Sigmoid colon (tissue), 7 donors: Measurements from ENCODE around the gene NEB. TPM values are rescaled to one million over a fixed set of nuclear protein-coding genes. Genes with fewer than 3 reads are reported as not detected.
A peak's percentile ranks its signal among the peaks of the same experiment; 100 is the strongest.

Experiments
- DNase-seq: peaks from one replicate; pipeline ENCODE4 v3.0.0-alpha.2; 2019
- H3K27ac ChIP-seq, 4 donors: fragments of 200-600 bp; sonication (generic); one replicate each; pipeline ENCODE4 v1.5.1; 2016 to 2019; ENCODE audit warnings: mild to moderate bottlenecking in 1 of 4
- H3K27me3 ChIP-seq, 3 donors: fragments of 200-600 bp; sonication (generic); one replicate each; pipeline ENCODE4 v1.5.1; 2019; ENCODE audit warnings: mild to moderate bottlenecking in 1 of 3
- H3K36me3 ChIP-seq, 4 donors: fragments of 200-600 bp; sonication (generic); one replicate each; pipeline ENCODE4 v1.5.1; 2016 to 2019
- H3K4me1 ChIP-seq, 4 donors: fragments of 200-600 bp; sonication (generic); one replicate each; pipeline ENCODE4 v1.5.1; 2017 to 2019
- H3K4me3 ChIP-seq, 4 donors: fragments of 200-600 bp; sonication (generic); one replicate each; pipeline ENCODE4 v1.5.1; 2017 to 2019; ENCODE audit warnings: mild to moderate bottlenecking in 2 of 4, moderate library complexity in 1 of 4
- H3K9me3 ChIP-seq, 4 donors: fragments of 200-600 bp in 3 of 4; sonication (generic) in 3 of 4; one replicate each; pipeline versions ENCODE4 v1.5.1 to v1.6.1; 2013 to 2019
- EP300 ChIP-seq, 4 donors: sonication (generic); formaldehyde crosslinking; IDR thresholded peaks; one replicate each; pipeline ENCODE4 v1.6.1; 2017; ENCODE audit warnings: antibody characterized with exemption in 4 of 4
- POLR2A ChIP-seq, 2 donors: fragments of 450-650 bp; IDR thresholded peaks; one replicate each; pipeline ENCODE4 v1.6.1; 2016; ENCODE audit warnings: antibody characterized with exemption in 2 of 2, mild to moderate bottlenecking in 2 of 2, moderate library complexity in 2 of 2
- POLR2AphosphoS5 ChIP-seq, 4 donors: sonication (generic); formaldehyde crosslinking; IDR thresholded peaks; one replicate each; pipeline ENCODE4 v1.6.1; 2017; ENCODE audit warnings: antibody characterized with exemption in 4 of 4
- WGBS, 2 donors: extraction: QIAGEN DNeasy Blood & Tissue Kit; methylation state at CpG; one replicate each; pipeline ENCODE4 v1.1.7; 2013; 5-methylcytosine and 5-hydroxymethylcytosine counted together
- intact Hi-C: fragments of 100-400 bp; cut with DNase I; formaldehyde crosslinking; loops from one replicate; pipeline ENCODE4 v1.15.1; 2023
- polyA plus RNA-seq, 3 donors: library from polyadenylated mRNA; stranded (reverse); fragments of 200-250 nt; gene quantifications; one replicate each; pipeline ENCODE4 v1.2.3, GENCODE V29; 2013
- total RNA-seq, 4 donors: library from RNA; depleted of rRNA; stranded (reverse); fragments of >200 nt; gene quantifications; one replicate each; pipeline ENCODE4 v1.1.0, GENCODE V29; 2016
- TF ChIP-seq, protein P1 (sequence below), 4 experiments: fragments of 450-650 bp in 3 of 4; fragments of 200-600 bp in 1 of 4; IDR thresholded peaks; one replicate each; pipeline ENCODE4 v1.5.1; 2016 to 2019; ENCODE audit warnings: antibody characterized with exemption in 4 of 4, mild to moderate bottlenecking in 3 of 4, moderate library complexity in 2 of 4
- donor health status: healthy with polysubstance abuse.
- donor health status: Bipolar disorder and iron deficiency.
- donor health status: healthy.

The NEB gene
- total and polyA plus RNA-seq, 7 donors = under 0.01 to 1.4 (median 0.60) TPM; not detected in 1

DNA sequence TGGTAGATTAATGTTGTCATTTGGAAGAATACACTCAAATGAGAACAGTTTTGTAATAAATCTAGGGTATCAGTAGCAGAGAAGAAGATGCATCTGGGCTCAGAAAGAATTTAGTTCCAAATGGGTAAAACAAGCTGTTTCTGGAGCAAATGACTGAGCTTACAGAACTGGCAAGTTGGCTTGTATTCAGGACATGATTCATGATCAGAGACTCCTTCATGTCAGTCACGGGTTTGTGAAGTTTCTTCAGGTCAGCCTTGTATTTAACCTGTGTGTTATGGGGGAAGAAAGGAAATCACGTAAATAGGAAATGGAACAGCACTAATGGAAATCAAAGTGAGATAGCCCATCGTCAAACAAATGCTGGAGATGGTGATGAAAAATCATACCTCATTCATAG, 215.5 kb downstream of the NEB start:
- WGBS, 2 donors = 94% methylated on average over 3 of the region's 3 CpGs
- Histone ChIP-seq H3K36me3 (no peaks in the 10 kb centered on the region), H3K27me3 (no peaks in the 10 kb centered on the region), H3K27ac (no peak overlapping the region), H3K4me1 (no peaks in the 10 kb centered on the region), H3K9me3 (no peaks in the 10 kb centered on the region), H3K4me3 (no peak overlapping the region)
- intact Hi-C loops = no loop called here
- no peak for DNase-seq
- TF ChIP-seq POLR2AphosphoS5 (IDR thresholded peaks at IDR 0.05) (no peak), POLR2A (IDR thresholded peaks at IDR 0.05) (no peak), EP300 (IDR thresholded peaks at IDR 0.05) (no peak)
- TF ChIP-seq, protein P1, sequence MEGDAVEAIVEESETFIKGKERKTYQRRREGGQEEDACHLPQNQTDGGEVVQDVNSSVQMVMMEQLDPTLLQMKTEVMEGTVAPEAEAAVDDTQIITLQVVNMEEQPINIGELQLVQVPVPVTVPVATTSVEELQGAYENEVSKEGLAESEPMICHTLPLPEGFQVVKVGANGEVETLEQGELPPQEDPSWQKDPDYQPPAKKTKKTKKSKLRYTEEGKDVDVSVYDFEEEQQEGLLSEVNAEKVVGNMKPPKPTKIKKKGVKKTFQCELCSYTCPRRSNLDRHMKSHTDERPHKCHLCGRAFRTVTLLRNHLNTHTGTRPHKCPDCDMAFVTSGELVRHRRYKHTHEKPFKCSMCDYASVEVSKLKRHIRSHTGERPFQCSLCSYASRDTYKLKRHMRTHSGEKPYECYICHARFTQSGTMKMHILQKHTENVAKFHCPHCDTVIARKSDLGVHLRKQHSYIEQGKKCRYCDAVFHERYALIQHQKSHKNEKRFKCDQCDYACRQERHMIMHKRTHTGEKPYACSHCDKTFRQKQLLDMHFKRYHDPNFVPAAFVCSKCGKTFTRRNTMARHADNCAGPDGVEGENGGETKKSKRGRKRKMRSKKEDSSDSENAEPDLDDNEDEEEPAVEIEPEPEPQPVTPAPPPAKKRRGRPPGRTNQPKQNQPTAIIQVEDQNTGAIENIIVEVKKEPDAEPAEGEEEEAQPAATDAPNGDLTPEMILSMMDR (IDR thresholded peaks at IDR 0.05) = no peak

DNA sequence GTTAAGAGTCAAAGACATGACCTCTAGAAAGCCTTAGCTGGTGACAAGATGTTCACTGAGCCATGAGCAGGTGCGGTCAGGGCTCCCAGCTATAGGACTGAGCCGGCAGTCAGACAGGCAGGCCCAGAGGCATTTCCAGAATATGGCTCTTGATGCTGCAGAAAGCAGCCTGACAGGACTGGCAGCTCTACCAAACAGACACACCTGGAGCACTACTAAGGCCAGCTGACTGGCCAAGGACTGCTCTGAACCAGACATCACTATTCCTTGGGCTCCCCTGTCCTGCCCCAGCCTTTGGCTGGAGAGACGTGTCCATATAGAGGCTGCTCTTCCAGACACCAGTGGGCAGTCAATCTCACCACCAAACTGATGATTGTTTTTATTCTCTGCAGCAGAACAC, 225.8 kb downstream of the NEB start:
- Histone ChIP-seq H3K4me1 (no peaks in the 10 kb centered on the region), H3K4me3 (no peak overlapping the region), H3K9me3 (no peaks in the 10 kb centered on the region), H3K36me3 (no peaks in the 10 kb centered on the region), H3K27me3 (no peaks in the 10 kb centered on the region), H3K27ac (no peak overlapping the region)
- TF ChIP-seq, protein P1 (IDR thresholded peaks at IDR 0.05) = no peak
- TF ChIP-seq POLR2A (IDR thresholded peaks at IDR 0.05) (no peak), EP300 (IDR thresholded peaks at IDR 0.05) (no peak), POLR2AphosphoS5 (IDR thresholded peaks at IDR 0.05) (no peak)
- DNase-seq = no peak
- 90 to 93% methylated on average over 3 of the region's 3 CpGs for WGBS, 2 donors
- intact Hi-C loops = no loop called here

DNA sequence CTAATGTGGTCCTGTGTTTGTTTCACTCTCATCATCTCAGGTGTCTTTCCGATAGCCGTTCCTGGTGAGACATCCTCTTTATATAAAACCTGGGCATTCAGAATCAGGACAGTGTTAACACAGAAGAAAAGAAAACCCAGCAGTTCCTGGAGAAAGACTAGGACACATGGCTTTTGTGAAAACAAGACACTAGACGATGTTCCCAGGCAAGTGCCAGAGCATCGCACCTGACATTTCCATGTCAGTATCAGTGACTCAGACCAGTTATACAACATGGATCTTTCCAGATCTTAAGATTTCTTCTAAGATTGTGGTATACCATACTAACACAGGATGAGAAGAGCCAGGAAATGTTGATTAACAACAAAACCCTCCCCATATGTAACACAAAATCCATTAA, 228.1 kb downstream of the NEB start:
- no peaks in the 10 kb centered on the region for H3K36me3 ChIP-seq
- no peak for DNase-seq
- no peak overlapping the region for H3K4me3 ChIP-seq
- H3K27me3 ChIP-seq = no peaks in the 10 kb centered on the region
- no peaks in the 10 kb centered on the region for H3K4me1 ChIP-seq
- TF ChIP-seq POLR2A (IDR thresholded peaks at IDR 0.05) = no peak
- no peak overlapping the region for H3K27ac ChIP-seq
- WGBS, 2 donors = 96 to 97% methylated on average over 4 of the region's 4 CpGs
- intact Hi-C loops = no loop called here
- no peaks in the 10 kb centered on the region for H3K9me3 ChIP-seq

DNA sequence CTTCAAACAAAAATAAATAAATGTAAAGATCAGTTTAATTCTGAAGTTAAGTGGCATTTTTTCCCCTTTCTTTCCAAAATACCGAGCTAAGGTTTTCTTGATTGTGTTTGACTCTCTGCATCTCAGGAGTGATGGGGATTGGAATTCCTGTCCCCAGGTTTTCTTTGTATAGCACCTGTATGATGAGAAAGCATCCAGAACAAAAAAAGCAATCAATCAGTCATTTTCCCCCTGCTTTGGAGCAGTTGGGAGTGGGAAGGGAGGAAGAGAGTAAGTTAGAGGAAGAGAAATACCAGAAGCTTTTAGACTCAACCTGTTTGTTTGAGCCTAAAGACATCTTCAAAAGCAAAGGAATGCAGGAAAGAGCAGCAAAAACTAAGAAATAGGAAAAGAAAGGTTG, 236.1 kb downstream of the NEB start:
- no peaks in the 10 kb centered on the region for H3K36me3 ChIP-seq
- intact Hi-C loops = no loop called here
- no peaks in the 10 kb centered on the region for H3K9me3 ChIP-seq
- TF ChIP-seq POLR2A (IDR thresholded peaks at IDR 0.05) (no peak), EP300 (IDR thresholded peaks at IDR 0.05) (no peak), POLR2AphosphoS5 (IDR thresholded peaks at IDR 0.05) (no peak)
- TF ChIP-seq, protein P1 (IDR thresholded peaks at IDR 0.05) = no peak
- 97 to 100% methylated on average over 1 of the region's 1 CpG for WGBS, 2 donors
- no peak for DNase-seq
- H3K27me3 ChIP-seq = no peaks in the 10 kb centered on the region
- H3K4me1 ChIP-seq = no peaks in the 10 kb centered on the region
- H3K4me3 ChIP-seq = no peak overlapping the region
- no peak overlapping the region for H3K27ac ChIP-seq

DNA sequence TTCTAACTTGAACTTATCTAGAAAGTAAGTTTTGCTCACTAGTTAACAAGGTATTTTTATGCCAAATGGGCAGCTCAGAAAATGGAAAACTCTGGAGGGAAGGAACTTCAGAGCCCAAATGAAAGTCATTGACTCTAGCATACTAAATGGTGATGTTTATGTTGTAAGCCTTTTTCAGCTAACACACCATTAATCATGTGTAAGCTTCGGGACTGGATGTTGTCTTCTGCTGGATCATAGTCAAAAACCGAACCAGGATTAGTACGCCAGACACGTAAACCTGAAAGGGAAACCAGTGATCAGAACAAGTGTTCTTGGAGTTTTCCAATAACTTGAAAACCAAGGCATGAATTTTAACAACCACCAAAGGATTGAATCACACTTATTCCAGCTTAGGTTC, 242.8 kb downstream of the NEB start:
- Histone ChIP-seq H3K27me3 (no peaks in the 10 kb centered on the region), H3K4me1 (peaks cover 0 to 21% (median 15%) of the 10 kb centered on the region in 4 donors), H3K4me3 (no peak overlapping the region), H3K36me3 (no peaks in the 10 kb centered on the region), H3K27ac (peak overlapping the region in 3 of 4 donors; percentile 31 to 48 (median 47)), H3K9me3 (no peaks in the 10 kb centered on the region)
- intact Hi-C loops = no loop called here
- WGBS, 2 donors = 79 to 88% methylated on average over 4 of the region's 4 CpGs
- no peak for DNase-seq
- peak; percentile 83 to 97 (median 92) for TF ChIP-seq POLR2AphosphoS5 (IDR thresholded peaks at IDR 0.05)
- peak in 3 of 4 donors; percentile 40 to 80 (median 54) for TF ChIP-seq EP300 (IDR thresholded peaks at IDR 0.05)
- no peak for TF ChIP-seq POLR2A (IDR thresholded peaks at IDR 0.05)
- TF ChIP-seq, protein P1 (IDR thresholded peaks at IDR 0.05) = no peak
